ENCODE results near the gene ZNF709. TPM values are rescaled to one million over a fixed set of nuclear protein-coding genes. Genes with fewer than 3 reads are reported as not detected.
"Not testable (repeated sequence)": the region's sequence is repeated elsewhere in the genome, so short reads cannot be mapped to it uniquely, and the experiment has no call there.

The ZNF709 gene
- total and polyA plus RNA-seq, 7 donors = 0.58 to 1.8 (median 1.1) TPM; not detected in 1

DNA sequence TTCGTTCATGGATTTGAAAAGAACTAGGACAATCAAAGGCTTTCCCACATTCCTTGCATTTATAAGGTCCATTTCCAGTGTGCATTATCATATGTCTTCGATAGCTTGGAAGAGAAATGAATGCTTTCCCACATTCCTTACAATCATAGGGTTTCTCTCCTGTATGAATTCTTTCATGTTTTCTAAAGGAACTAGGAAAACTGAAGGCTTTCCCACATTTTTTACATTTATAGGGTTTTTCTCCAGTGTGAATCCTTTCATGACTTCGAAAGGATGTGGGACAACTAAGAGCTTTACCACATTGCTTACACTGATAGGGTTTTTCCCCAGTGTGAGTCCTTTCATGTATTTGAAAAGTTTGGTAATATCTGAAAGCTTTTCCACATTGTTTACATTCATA is 19.8 kb downstream of the ZNF709 start:
- no peaks in the 10 kb centered on the region for H3K4me1 ChIP-seq
- no peak overlapping the region for H3K4me3 ChIP-seq
- whole genome bisulfite sequencing, 3 donors = 96 to 98% (median 97%) methylated on average over 3 of the region's 3 CpGs
- peaks cover 70% of the 10 kb centered on the region for H3K9me3 ChIP-seq
- H3K36me3 ChIP-seq (ENCODE audit: insufficient read depth in 1 of 2, low read depth in 1 of 2) = peaks cover 12% of the 10 kb centered on the region in 2 donors
- ATAC-seq = no peak
- no peak overlapping the region for H3K27ac ChIP-seq
- DNase-seq = no peak
- H3K27me3 ChIP-seq (ENCODE audit: insufficient read depth in 3 of 3, low read length in 2 of 3) = no peaks in the 10 kb centered on the region
- TF ChIP-seq CTCF (IDR thresholded peaks at IDR 0.05) = no peak
- intact Hi-C loops (cut with DNase I) = no loop called here

DNA sequence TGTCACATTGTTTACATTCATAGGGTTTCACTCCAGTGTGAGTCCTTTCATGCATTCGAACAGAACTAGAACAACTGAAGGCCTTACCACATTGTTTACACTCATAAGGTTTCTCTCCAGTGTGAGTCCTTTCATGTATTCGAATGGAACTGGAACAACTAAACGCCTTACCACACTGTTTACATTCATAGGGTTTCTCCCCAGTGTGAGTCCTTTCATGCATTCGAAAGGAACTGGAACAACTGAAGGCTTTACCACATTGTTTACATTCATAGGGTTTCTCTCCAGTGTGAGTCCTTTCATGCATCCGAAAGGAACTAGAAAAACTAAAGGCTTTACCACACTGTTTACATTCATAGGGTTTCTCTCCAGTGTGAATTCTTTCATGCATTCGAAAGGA is 20.5 kb downstream of the ZNF709 start:
- H3K4me1 ChIP-seq; intact Hi-C loops (cut with DNase I); ATAC-seq; H3K4me3 ChIP-seq; H3K27ac ChIP-seq; DNase-seq; H3K27me3 ChIP-seq (ENCODE audit: insufficient read depth in 3 of 3, low read length in 2 of 3): not testable (repeated sequence)
- H3K9me3 ChIP-seq = peaks cover 75% of the 10 kb centered on the region
- WGBS, 3 donors = 96 to 99% (median 97%) methylated on average over 6 of the region's 6 CpGs
- H3K36me3 ChIP-seq (ENCODE audit: insufficient read depth in 1 of 2, low read depth in 1 of 2) = peaks cover 12% of the 10 kb centered on the region in 2 donors

DNA sequence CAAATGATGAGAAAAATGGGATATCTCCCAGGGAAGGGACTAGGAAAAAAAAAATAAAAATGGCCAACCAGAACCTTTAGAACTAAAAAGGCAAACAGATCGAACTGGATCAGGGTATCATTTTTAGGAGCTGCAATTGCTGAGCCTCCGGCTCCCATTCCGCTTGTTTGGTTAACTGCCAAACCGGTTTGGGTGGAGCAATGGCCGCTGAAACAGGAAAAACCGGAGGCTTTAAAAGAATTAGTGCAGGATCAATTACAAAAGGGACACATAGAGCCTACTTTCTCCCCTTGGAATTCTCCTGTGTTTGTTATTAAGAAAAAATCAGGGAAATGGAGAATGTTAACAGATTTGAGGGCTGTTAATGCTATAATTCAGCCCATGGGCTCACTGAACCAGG is 31.1 kb downstream of the ZNF709 start:
- Histone ChIP-seq H3K9me3 (peaks cover 16% of the 10 kb centered on the region), H3K27ac (no peak overlapping the region), H3K4me3 (no peak overlapping the region), H3K27me3 (ENCODE audit: insufficient read depth in 3 of 3, low read length in 2 of 3) (no peaks in the 10 kb centered on the region), H3K4me1 (no peaks in the 10 kb centered on the region), H3K36me3 (ENCODE audit: insufficient read depth in 1 of 2, low read depth in 1 of 2) (no peaks in the 10 kb centered on the region)
- no peak for TF ChIP-seq CTCF (IDR thresholded peaks at IDR 0.05)
- intact Hi-C loops (cut with DNase I) = no loop called here
- WGBS, 3 donors = 56 to 71% (median 59%) methylated on average over 6 of the region's 6 CpGs
- DNase-seq (no peak), ATAC-seq (no peak)

DNA sequence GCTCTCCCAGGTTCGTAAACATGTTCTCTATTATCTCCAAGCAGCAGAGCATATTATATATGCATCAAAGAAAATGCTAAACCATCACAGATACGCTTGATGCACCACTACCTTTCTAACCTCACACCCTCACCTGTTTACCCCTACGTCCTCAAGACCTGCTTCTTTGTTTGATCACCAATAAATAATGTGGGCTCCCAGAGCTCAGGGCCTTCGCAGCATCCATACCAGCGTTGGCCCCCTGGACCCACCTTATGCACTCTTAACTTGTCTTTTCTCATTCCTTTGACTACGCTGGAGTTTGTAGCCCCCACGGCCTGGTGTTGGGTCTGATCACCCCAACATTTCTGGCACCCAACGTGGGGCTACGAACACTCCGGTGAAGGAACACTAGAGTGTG is 33.8 kb downstream of the ZNF709 start:
- Histone ChIP-seq H3K27me3 (ENCODE audit: insufficient read depth in 3 of 3, low read length in 2 of 3) (no peaks in the 10 kb centered on the region), H3K4me1 (no peaks in the 10 kb centered on the region), H3K27ac (no peak overlapping the region), H3K4me3 (no peak overlapping the region), H3K9me3 (peaks cover 6% of the 10 kb centered on the region), H3K36me3 (ENCODE audit: insufficient read depth in 1 of 2, low read depth in 1 of 2) (no peaks in the 10 kb centered on the region)
- intact Hi-C loops (cut with DNase I) = no loop called here
- DNase-seq = no peak
- no peak for TF ChIP-seq CTCF (IDR thresholded peaks at IDR 0.05)
- no peak for ATAC-seq
- 73 to 92% (median 75%) methylated on average over 10 of the region's 10 CpGs for WGBS, 3 donors

GRCh38 chr19:12448808-12449207 is 35.8 kb downstream of the ZNF709 start:
- no peaks in the 10 kb centered on the region for H3K4me1 ChIP-seq
- intact Hi-C loops (cut with DNase I) = loop anchor here in 1 of 2 donors (10.0 kb wide), 1 partner anchor 46 kb away; no protein-coding TSS in a partner anchor
- TF ChIP-seq CTCF (IDR thresholded peaks at IDR 0.05) = no peak
- DNase-seq (no peak), ATAC-seq (no peak)
- no peak overlapping the region for H3K4me3 ChIP-seq
- no peaks in the 10 kb centered on the region for H3K27me3 ChIP-seq (ENCODE audit: insufficient read depth in 3 of 3, low read length in 2 of 3)
- H3K27ac ChIP-seq = no peak overlapping the region
- no peaks in the 10 kb centered on the region for H3K36me3 ChIP-seq (ENCODE audit: insufficient read depth in 1 of 2, low read depth in 1 of 2)
- WGBS, 3 donors = 47 to 93% (median 48%) methylated on average over 2 of the region's 2 CpGs
- H3K9me3 ChIP-seq = peaks cover 9% of the 10 kb centered on the region
